Measurements from ENCODE around the gene TAF5. TPM values are rescaled to one million over a fixed set of nuclear protein-coding genes. Genes with fewer than 3 reads are reported as not detected.

The TAF5 gene
- total and polyA plus RNA-seq, 2 of the 4 experiments (the other 2 are of a cell fraction), result 1.9 to 3.6 TPM

GRCh38 chr10:103396067-103396788, 28.5 kb downstream of the TAF5 start, which contains the start of the genes ATP5MK and PDCD11:
TSS of gene ATP5MK (minus strand) at chr10:103396475. CDS start at chr10:103392457, 4,018 bp downstream.
TSS of gene PDCD11 (plus strand) at chr10:103396626. CDS start at chr10:103398427, 1,801 bp downstream.
- Histone ChIP-seq H3K4ac (ENCODE audit: low read depth, low read length) (peak within 1 kb of the TSS; percentile 85), H3K36me3 (ENCODE audit: control insufficient read depth, insufficient read depth, low read length) (peaks cover 19% of the 10 kb centered on the region), H2AK5ac (ENCODE audit: low read depth, low read length) (peak within 1 kb of the TSS; percentile 83), H3K4me3 (ENCODE audit: insufficient read depth, low read depth, low read length) (peak within 1 kb of the TSS; percentile 95), H3K27ac (ENCODE audit: insufficient read depth, low read length) (peak within 1 kb of the TSS; percentile 82), H3K9me3 (ENCODE audit: control insufficient read depth, insufficient read depth, low read length) (no peaks in the 10 kb centered on the region), H2AFZ (replicated peaks; ENCODE audit: low read length, poor library complexity) (peak within 1 kb of the TSS; percentile 93), H2BK5ac (ENCODE audit: low read depth, low read length, poor library complexity, severe bottlenecking) (peak within 1 kb of the TSS; percentile 52), H3K4me2 (ENCODE audit: low read depth, low read length) (peak within 1 kb of the TSS; percentile 93), H4K8ac (ENCODE audit: low read depth in 2 of 2, low read length in 2 of 2) (peak within 1 kb of the TSS; percentile 51 to 95), H3K18ac (ENCODE audit: low read depth, low read length) (no peak within 1 kb of the TSS), H3K14ac (replicated peaks; ENCODE audit: low read depth, low read length) (peak within 1 kb of the TSS; percentile 89), H2BK120ac (ENCODE audit: low read depth, low read length) (no peak within 1 kb of the TSS), H2BK20ac (ENCODE audit: low read depth, low read length) (no peak within 1 kb of the TSS), H4K5ac (ENCODE audit: low read depth, low read length) (peak within 1 kb of the TSS; percentile 84), H2AK9ac (replicated peaks; ENCODE audit: low read depth, low read length, poor library complexity) (peak within 1 kb of the TSS; percentile 97), H2BK15ac (ENCODE audit: low read depth, low read length) (no peak within 1 kb of the TSS; the same call in 2 of the 3 replicates), H3K27me3 (ENCODE audit: control insufficient read depth, insufficient read depth, low read length) (no peaks in the 10 kb centered on the region), H3K9ac (ENCODE audit: low read depth, low read length) (peak within 1 kb of the TSS; percentile 92), H4K91ac (ENCODE audit: insufficient read depth, low read depth, low read length) (peak within 1 kb of the TSS; percentile 66), H4K20me1 (ENCODE audit: insufficient read depth, low read length) (peaks cover 5% of the 10 kb centered on the region; the same call in 1 of the 2 replicates), H3K79me1 (ENCODE audit: low read depth in 1 of 2, low read length in 2 of 2) (peaks cover 29 to 50% of the 10 kb centered on the region in 2 experiments), H3K23ac (ENCODE audit: low read depth, low read length) (peak within 1 kb of the TSS; percentile 94), H3K4me1 (ENCODE audit: control insufficient read depth, insufficient read depth, low read length) (peaks cover 8% of the 10 kb centered on the region), H3K56ac (ENCODE audit: extremely low read depth, insufficient read depth, low read length) (peak within 1 kb of the TSS; percentile 70), H3K9me1 (ENCODE audit: insufficient read depth, low read length) (peaks cover 2% of the 10 kb centered on the region; the same call in 1 of the 2 replicates)
- peak; percentile 98 for DNase-seq
- ChIA-PET POLR2A (ENCODE audit: unreplicated experiment) (interaction anchor here (0.6 kb wide), 1 partner anchor 9 kb away, joined by 4 read pairs; no protein-coding TSS in a partner anchor), CTCF (no interaction called here)
- WGBS, 2 experiments (ENCODE audit: extremely low coverage in 2 of 2, insufficient read length in 1 of 2), result 1% methylated on average over 37 of the region's 56 CpGs; no CpG with 5 or more reads in 1 of the 2 experiments
- TSS peak; percentile 60 for BruUV-seq (replicated peaks)
- peak; percentile 99 for ATAC-seq (ENCODE audit: low read depth)
- no peak for TF ChIP-seq NFE2L2 (IDR thresholded peaks at IDR 0.05; ENCODE audit: low read depth, low read length)
- TF ChIP-seq BHLHE40 (IDR thresholded peaks at IDR 0.05; ENCODE audit: low read depth, low read length), result peak; percentile 73; the same call in 1 of the 2 replicates
- TF ChIP-seq USF2 (IDR thresholded peaks at IDR 0.05; ENCODE audit: low read depth, low read length), result 0 out of 2 replicates have a peak, but pooled peaks have one; percentile 6
- TF ChIP-seq CHD1 (IDR thresholded peaks at IDR 0.05; ENCODE audit: low read depth, low read length), result no peak
- TF ChIP-seq RFX5 (IDR thresholded peaks at IDR 0.05; ENCODE audit: low read depth, low read length), result no peak
- TF ChIP-seq RAD21 (IDR thresholded peaks at IDR 0.05; ENCODE audit: low read length), result no peak
- no peak for TF ChIP-seq SMC3 (IDR thresholded peaks at IDR 0.05; ENCODE audit: low read depth, low read length)
- no peak for TF ChIP-seq CEBPB (IDR thresholded peaks at IDR 0.05; ENCODE audit: low read depth, low read length)
- TF ChIP-seq MAZ (IDR thresholded peaks at IDR 0.05; ENCODE audit: borderline replicate concordance, low read depth, low read length), result peak; percentile 41; the same call in 1 of the 2 replicates
- TF ChIP-seq MXI1 (IDR thresholded peaks at IDR 0.05; ENCODE audit: borderline replicate concordance, low read depth, low read length), result peak; percentile 99
- peak; percentile 90 for TF ChIP-seq POLR2A (IDR thresholded peaks at IDR 0.05; ENCODE audit: low read depth, low read length)
- TF ChIP-seq CTCF (conservative IDR thresholded peaks at IDR 0.05; ENCODE audit: low read depth, low read length), result peak; percentile 36
- TF ChIP-seq ELK1 (IDR thresholded peaks at IDR 0.05; ENCODE audit: borderline replicate concordance, low read depth, low read length), result 0 out of 2 replicates have a peak, but pooled peaks have one; percentile 4
- no peak for TF ChIP-seq FOS (IDR thresholded peaks at IDR 0.05; ENCODE audit: low read depth, low read length)
- intact Hi-C loops (cut with micrococcal nuclease), result loop anchor here (1.0 kb wide), 1 partner anchor 45 kb away; the partner anchor contains the start of gene PCGF6
- dilution Hi-C loops (cut with HindIII; ENCODE audit: low sequenced_read_pairs, unreplicated experiment), result no loop called here
- in situ Hi-C loops (cut with MboI; ENCODE audit: low sequenced_read_pairs), result no loop called here

Data from IMR-90 (cell line).